HG03342 (cell line): ENCODE measurements around the gene FAM120AOS.
A peak's percentile ranks its signal among the peaks of the same experiment; 100 is the strongest.

Experiments used
- ATAC-seq: cut with Tn5 transposase; IDR thresholded peaks from one replicate; pipeline ENCODE4 v1.9.1; 2021; ENCODE audit warnings: mild to moderate bottlenecking, moderate library complexity; ENCODE audit not compliant: unreplicated experiment

The FAM120AOS gene

GRCh38 chr9:93453047-93453914 lies at the start of gene FAM120AOS:
TSS of gene FAM120AOS (minus strand) at chr9:93453581. CDS start at chr9:93452709, 872 bp downstream.
- ATAC-seq, result peak; percentile 58

DNA sequence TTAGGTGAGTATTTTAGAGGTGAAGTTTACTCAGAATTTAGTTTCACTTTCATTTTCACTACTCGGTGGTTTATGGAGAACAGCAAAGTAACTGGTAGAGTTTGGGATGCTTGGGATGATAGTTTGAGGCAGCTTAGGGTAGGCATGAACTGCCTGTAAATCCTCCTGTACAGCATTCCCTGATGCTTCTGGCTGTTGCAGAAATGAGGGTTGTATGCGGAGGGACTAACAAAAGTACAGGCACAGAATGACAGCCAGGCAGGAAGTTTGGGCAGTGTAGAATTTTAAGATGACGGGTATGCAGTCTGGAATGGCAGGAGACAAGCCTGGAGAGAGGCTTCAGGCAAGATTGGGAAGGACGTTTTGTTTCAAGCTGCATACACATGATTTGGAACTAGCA lies 48.0 kb upstream of the FAM120AOS start:
- ATAC-seq, result no peak

- ATAC-seq, result no peak
These were observed 47.4 kb upstream of the FAM120AOS start for GRCh38 chr9:93500571-93501298.

- no peak for ATAC-seq
These were observed 42.9 kb upstream of the FAM120AOS start for GRCh38 chr9:93496285-93496684.

- no peak for ATAC-seq
These were observed 40.6 kb upstream of the FAM120AOS start for GRCh38 chr9:93493949-93494348.

GRCh38 chr9:93492327-93492726 lies 38.9 kb upstream of the FAM120AOS start:
- ATAC-seq, result no peak

DNA sequence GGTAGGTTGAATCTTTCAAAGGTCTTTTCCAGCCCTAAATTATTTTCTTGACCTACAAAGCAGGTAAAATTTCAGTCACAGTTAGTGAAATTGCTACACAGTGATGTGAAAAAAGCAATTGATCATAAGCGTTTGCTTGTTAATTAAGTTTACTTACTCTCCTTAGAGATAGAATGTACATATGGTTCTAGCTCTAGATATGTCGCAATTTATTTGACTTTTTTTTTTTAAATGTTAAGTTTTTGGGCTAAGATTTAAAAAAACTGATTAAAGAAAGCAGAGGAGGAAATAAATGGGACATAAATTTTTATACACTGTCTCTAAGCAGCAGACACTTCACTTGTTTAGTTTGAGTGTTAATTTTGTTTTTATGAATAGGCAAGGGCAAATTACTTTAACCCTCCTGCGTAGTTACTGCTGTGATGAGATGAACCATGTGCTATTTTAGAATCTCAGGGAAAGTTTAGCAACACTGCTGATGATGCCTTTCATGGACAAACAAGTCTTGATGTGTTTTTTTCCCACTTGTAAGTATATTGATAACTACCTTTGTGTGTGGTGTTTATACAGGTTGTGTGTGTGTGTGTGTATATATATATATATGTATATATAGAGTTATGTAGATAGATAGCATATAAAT lies 38.3 kb upstream of the FAM120AOS start:
- ATAC-seq, result no peak

DNA sequence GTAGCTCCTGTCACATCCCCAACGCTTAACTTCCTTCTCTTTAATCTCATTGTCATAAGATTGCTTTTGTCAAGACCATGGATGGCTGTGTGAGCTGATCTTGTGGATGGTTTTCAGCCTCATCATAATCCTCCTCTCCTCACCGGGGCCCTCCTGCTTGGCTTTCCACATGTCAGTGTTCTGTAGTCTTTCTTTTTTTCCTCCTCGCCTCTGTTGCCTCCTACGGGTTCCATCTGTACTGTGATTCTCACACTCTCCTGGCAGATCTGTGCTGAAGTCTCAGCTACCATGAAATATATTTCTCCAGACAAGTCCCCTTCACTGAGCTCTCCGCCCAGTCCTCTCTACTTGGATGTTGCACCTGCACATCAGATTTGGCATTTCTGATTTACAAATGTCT lies 34.9 kb upstream of the FAM120AOS start:
- ATAC-seq, result no peak

DNA sequence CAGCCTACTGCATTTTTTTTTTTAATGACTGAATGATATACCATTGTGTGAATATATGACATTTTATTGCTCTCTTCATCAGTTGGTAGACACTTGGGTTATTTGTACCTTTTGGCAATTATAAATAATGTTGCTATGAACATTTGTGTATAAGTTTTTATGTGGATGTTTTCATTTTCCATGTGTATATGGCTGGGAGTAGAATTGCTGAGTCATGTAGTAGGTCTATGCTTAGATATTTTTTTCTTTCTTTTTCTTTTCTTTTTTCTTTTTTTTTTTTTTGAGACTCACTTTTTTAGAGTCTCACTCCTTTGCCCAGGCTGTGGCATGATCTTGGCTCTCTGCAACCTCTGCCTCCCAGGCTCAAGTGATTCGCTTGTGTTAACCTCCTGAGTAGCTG lies 32.9 kb upstream of the FAM120AOS start:
- no peak for ATAC-seq

GRCh38 chr9:93483497-93483896 lies 30.1 kb upstream of the FAM120AOS start:
- ATAC-seq, result no peak

- no peak for ATAC-seq
These were observed 27.4 kb upstream of the FAM120AOS start for GRCh38 chr9:93480728-93481324.

GRCh38 chr9:93480262-93480661 lies 26.9 kb upstream of the FAM120AOS start:
- no peak for ATAC-seq

GRCh38 chr9:93479726-93480125 lies 26.3 kb upstream of the FAM120AOS start:
- ATAC-seq, result no peak

- ATAC-seq, result no peak
These were observed 24.0 kb upstream of the FAM120AOS start for GRCh38 chr9:93477397-93477796.

DNA sequence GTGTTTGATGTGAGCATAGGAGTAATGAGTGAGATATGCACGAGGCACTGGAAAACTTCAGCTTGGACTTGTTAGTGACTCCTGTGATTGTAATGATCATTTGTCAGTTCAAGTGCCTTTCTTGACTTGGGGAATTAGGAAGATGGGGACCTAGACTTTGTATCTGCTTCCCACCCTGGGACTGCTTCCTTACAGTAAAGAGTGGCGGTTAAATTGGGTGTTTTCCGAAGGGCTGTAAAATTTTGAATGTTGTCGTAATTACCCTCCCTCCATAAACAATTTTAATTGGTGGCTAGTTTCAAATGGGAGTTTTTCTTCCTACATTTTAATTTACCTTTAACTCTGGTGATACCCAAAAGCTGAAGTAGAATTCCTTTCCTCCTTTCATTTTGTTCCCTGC lies 23.5 kb upstream of the FAM120AOS start:
- ATAC-seq, result no peak

- no peak for ATAC-seq
These were observed 22.5 kb upstream of the FAM120AOS start for GRCh38 chr9:93475856-93476255.

DNA sequence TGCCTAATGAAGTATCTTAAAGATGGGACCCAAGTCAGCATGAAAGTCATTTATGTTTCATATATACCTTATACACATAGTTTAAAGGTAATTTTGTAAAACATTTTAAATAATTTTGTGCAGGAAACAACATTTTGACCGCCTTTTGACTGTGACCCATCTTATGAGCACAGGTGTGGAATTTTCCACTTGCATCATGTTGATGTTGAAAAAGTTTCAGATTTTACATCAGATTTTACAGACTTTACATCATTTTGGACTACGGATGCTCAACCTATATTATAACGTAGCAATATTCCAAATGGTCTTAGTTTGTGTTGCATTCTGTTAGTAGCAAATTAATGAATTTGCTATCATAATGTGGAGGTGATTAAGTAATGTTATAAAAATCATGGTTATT lies 21.7 kb upstream of the FAM120AOS start:
- no peak for ATAC-seq

- ATAC-seq, result no peak
These were observed 20.0 kb upstream of the FAM120AOS start for GRCh38 chr9:93473411-93473810.

DNA sequence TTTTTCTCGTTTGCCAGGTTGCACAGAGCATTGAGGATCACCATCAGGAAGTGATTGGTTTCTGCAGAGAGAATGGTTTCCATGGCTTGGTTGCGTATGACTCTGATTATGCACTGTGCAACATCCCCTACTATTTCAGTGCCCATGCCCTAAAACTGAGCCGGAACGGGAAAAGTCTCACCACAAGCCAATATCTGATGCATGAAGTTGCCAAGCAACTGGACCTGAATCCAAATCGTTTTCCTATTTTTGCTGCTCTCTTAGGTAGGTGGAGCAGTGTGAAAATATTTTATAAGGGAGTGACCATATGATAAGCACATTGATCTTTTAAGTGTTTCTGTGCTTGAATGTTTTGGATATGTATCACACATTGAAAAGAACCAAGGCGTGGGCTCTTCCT lies 17.7 kb upstream of the FAM120AOS start:
- no peak for ATAC-seq

- no peak for ATAC-seq
These were observed 17.0 kb upstream of the FAM120AOS start for GRCh38 chr9:93470391-93470790.

GRCh38 chr9:93468763-93469456 lies 15.5 kb upstream of the FAM120AOS start:
- no peak for ATAC-seq
